Endodermal cell (in vitro differentiated cells): ENCODE data around the gene TPX2. TPM values are rescaled to one million over a fixed set of nuclear protein-coding genes. Genes with fewer than 3 reads are reported as not detected.
A peak's percentile ranks its signal among the peaks of the same experiment; 100 is the strongest.

ENCODE experiments used
- DNase-seq: peaks from one replicate; pipeline ENCODE4 v3.0.0-alpha.2; 2017
- H3K27ac ChIP-seq: 2 replicates; pipeline ENCODE4 v1.5.1; 2013; ENCODE audit warnings: mild to moderate bottlenecking, low read depth, low read length, moderate library complexity
- H3K27me3 ChIP-seq: 2 replicates; pipeline ENCODE4 v1.6.1; 2013; ENCODE audit warnings: mild to moderate bottlenecking, low read length, moderate library complexity; ENCODE audit not compliant: insufficient read depth, control insufficient read depth, poor library complexity, severe bottlenecking
- H3K36me3 ChIP-seq: 2 replicates; pipeline ENCODE4 v1.7.0; 2013; ENCODE audit warnings: mild to moderate bottlenecking, low read length, moderate library complexity; ENCODE audit not compliant: control insufficient read depth, insufficient read depth
- H3K4me1 ChIP-seq: one replicate; pipeline ENCODE4 v1.7.0; 2013; ENCODE audit warnings: low read length; ENCODE audit not compliant: control insufficient read depth, insufficient read depth
- H3K4me3 ChIP-seq: 2 replicates; pipeline ENCODE4 v1.5.1; 2013; ENCODE audit warnings: mild to moderate bottlenecking, low read length, moderate library complexity
- H3K9ac ChIP-seq: 2 replicates; pipeline ENCODE4 v1.6.1; 2013; ENCODE audit warnings: mild to moderate bottlenecking, low read length, moderate library complexity; ENCODE audit not compliant: poor library complexity, severe bottlenecking; ENCODE audit errors: extremely low read depth
- H3K9me3 ChIP-seq: 2 replicates; pipeline ENCODE4 v1.6.1; 2013; ENCODE audit warnings: mild to moderate bottlenecking, low read length, moderate library complexity; ENCODE audit not compliant: control insufficient read depth
- H3K27ac Mint-ChIP-seq: 2 replicates; pipeline ENCODE4 v1.8.0; 2020; ENCODE audit warnings: mixed read lengths
- H3K27me3 Mint-ChIP-seq: 2 replicates; pipeline ENCODE4 v1.8.0; 2021; ENCODE audit warnings: mild to moderate bottlenecking, mixed read lengths; ENCODE audit not compliant: insufficient read depth
- H3K36me3 Mint-ChIP-seq: 2 replicates; pipeline ENCODE4 v1.8.0; 2020; ENCODE audit warnings: low read depth, mixed read lengths
- H3K4me1 Mint-ChIP-seq: 2 replicates; pipeline ENCODE4 v1.8.0; 2020; ENCODE audit warnings: mixed read lengths
- H3K4me3 Mint-ChIP-seq: 2 replicates; pipeline ENCODE4 v1.8.0; 2020; ENCODE audit warnings: mild to moderate bottlenecking, moderate library complexity, mixed read lengths
- H3K9me3 Mint-ChIP-seq: 2 replicates; pipeline ENCODE4 v1.8.0; 2020; ENCODE audit warnings: mild to moderate bottlenecking, mixed read lengths
- WGBS, 2 experiments: methylation state at CpG; one replicate each; pipeline versions ENCODE4 v1.1.5 to v1.1.7; 2013; ENCODE audit warnings: missing lambda C conversion rate in 2 of 2, mixed read lengths in 1 of 2; ENCODE audit not compliant: insufficient coverage in 1 of 2, insufficient read length in 1 of 2; 5-methylcytosine and 5-hydroxymethylcytosine counted together
- total RNA-seq, 2 donors: library from RNA; stranded (reverse); fragmentation: NEBNext Ultra II Directional in 1 of 2; extraction: Animal tissue kit (Norgen Biotek cat#: 25700) in 1 of 2; gene quantifications; 2 replicates in 1 of 2; 3 replicates in 1 of 2; pipeline ENCODE4 v1.2.1, GENCODE V29; 2021
- TF ChIP-seq, protein P1 (sequence below): fragments of 200-600 bp; sonication (generic); conservative IDR thresholded peaks from 2 replicates; pipeline ENCODE4 v1.5.0; 2021; ENCODE audit warnings: antibody characterized with exemption, mild to moderate bottlenecking

The TPX2 gene
- total RNA-seq, 2 donors from 2014 or later, result 108 to 118 TPM

DNA sequence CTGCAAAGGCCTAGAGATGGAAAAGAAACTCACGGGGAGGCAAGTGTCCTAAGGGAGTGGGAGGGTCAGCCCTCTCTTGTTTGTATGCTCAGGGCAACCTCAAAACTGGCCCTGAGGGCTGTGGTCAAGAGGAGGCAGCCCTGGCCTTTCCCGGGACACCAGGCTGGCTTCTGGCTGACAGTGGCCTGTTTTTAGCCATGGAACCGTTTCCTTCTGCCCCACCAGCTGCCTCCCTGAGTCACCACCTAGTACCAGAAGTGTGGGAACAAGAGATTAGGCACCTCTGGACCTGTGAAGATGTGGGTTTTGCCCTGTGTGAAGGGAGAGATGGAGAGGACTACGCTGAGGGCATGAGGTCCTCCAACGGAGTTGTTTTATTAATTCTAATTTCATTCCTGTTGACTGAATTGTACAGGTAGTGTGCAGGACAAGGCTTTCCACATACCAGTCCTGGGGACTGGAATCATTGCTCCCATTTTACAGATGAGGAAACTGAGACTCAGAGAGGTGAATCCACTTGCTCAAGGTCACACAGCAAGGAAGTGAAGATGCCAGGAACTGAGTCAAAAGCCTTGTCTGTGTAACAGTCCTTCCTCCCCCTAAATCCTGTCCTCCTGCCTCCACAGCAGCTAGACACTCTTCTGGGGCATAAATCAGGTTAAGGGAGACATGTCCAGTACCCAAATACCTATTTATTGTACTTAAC is 100.8 kb downstream of the TPX2 start:
- Mint-ChIP-seq H3K9me3 (no peaks in the 10 kb centered on the region), H3K27me3 (no peaks in the 10 kb centered on the region), H3K27ac (no peak overlapping the region), H3K4me3 (no peak overlapping the region), H3K36me3 (no peaks in the 10 kb centered on the region), H3K4me1 (peaks cover 18% of the 10 kb centered on the region)
- TF ChIP-seq, protein P1, sequence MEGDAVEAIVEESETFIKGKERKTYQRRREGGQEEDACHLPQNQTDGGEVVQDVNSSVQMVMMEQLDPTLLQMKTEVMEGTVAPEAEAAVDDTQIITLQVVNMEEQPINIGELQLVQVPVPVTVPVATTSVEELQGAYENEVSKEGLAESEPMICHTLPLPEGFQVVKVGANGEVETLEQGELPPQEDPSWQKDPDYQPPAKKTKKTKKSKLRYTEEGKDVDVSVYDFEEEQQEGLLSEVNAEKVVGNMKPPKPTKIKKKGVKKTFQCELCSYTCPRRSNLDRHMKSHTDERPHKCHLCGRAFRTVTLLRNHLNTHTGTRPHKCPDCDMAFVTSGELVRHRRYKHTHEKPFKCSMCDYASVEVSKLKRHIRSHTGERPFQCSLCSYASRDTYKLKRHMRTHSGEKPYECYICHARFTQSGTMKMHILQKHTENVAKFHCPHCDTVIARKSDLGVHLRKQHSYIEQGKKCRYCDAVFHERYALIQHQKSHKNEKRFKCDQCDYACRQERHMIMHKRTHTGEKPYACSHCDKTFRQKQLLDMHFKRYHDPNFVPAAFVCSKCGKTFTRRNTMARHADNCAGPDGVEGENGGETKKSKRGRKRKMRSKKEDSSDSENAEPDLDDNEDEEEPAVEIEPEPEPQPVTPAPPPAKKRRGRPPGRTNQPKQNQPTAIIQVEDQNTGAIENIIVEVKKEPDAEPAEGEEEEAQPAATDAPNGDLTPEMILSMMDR, result no peak
- H3K27ac ChIP-seq, result no peak overlapping the region
- H3K4me1 ChIP-seq, result peaks cover 5% of the 10 kb centered on the region
- no peaks in the 10 kb centered on the region for H3K27me3 ChIP-seq
- H3K36me3 ChIP-seq, result no peaks in the 10 kb centered on the region
- H3K9ac ChIP-seq, result no peak overlapping the region
- DNase-seq, result no peak
- WGBS, 2 experiments, result 83 to 89% methylated on average over 2 to 5 of the region's 5 CpGs
- no peaks in the 10 kb centered on the region for H3K9me3 ChIP-seq
- no peak overlapping the region for H3K4me3 ChIP-seq

DNA sequence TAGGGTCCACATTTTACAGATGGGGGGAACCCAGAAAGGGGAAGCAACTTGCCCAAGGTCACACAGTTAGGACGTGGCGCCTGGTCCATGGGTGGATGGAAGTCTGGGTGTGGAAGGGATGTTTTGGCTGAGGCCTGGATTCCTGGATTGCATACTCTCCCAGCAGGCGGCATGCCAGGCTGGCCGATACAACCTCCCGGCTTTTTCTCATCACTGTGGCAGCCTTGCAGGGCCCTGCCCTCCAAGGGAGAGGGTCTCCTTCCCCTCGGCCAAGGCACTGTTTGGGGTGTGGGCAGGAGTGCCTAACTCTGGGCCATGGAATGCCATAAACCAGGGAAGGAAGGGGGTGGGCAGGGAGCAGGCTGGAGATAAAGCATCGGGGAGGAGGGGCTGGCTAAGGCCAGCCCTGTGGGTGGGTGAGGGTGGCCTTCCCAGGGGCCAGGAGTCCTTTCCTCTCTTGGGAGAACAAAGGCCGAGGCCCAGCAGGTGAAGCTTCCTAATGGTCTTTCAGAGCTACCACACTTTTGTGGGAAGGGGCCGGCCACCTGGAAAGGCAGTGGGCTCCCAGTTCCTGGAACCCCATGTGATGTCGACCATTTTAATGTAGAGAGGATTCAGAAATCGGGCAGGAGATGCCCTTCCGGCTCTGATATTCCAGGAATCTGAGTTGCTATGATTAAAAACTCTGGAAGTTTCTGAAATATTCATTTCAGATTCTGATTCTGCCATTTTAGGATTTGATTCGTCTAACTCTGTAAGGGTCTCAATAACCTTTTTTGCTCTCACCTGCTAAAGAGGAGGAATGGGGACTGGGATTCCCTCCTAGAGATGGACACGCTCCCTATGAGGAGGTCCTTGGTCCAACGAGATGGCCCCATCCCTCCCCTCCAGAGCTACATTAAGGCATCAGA is 102.1 kb downstream of the TPX2 start:
- H3K4me3 ChIP-seq, result no peak overlapping the region
- DNase-seq, result no peak
- H3K9me3 ChIP-seq, result no peaks in the 10 kb centered on the region
- TF ChIP-seq, protein P1, result no peak
- Mint-ChIP-seq H3K4me3 (no peak overlapping the region), H3K36me3 (no peaks in the 10 kb centered on the region), H3K27me3 (no peaks in the 10 kb centered on the region), H3K27ac (peak overlapping the region; percentile 75), H3K9me3 (no peaks in the 10 kb centered on the region), H3K4me1 (peaks cover 18% of the 10 kb centered on the region)
- H3K27ac ChIP-seq, result peak overlapping the region; percentile 94
- 84 to 92% methylated on average over 12 to 15 of the region's 15 CpGs for WGBS, 2 experiments
- no peaks in the 10 kb centered on the region for H3K36me3 ChIP-seq
- no peak overlapping the region for H3K9ac ChIP-seq
- H3K4me1 ChIP-seq, result peaks cover 5% of the 10 kb centered on the region
- H3K27me3 ChIP-seq, result no peaks in the 10 kb centered on the region

DNA sequence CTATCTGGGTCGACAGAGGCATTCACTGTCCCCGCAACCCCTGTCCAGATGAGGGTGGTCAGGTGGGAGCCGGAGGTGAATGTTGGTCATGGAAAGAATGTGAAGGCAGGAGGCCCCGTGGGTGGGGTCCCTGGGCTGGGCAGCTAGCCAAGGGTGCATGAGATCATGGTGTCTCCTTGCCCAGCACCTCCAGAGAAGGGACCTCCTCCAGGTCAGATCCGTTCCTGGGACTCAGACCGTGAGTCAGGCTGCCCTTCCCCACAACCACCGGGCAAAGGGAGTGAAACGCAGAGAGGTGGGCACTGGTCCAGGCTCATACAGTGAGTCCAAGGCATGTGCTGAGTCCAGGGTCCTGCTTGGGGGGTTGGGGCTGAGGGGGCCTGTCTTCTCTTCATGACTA is 102.8 kb downstream of the TPX2 start:
- Mint-ChIP-seq H3K27ac (no peak overlapping the region), H3K4me1 (peaks cover 18% of the 10 kb centered on the region), H3K36me3 (no peaks in the 10 kb centered on the region), H3K9me3 (no peaks in the 10 kb centered on the region), H3K4me3 (no peak overlapping the region), H3K27me3 (peaks cover 4% of the 10 kb centered on the region)
- no peak for DNase-seq
- 88 to 100% methylated on average over 1 to 8 of the region's 8 CpGs for WGBS, 2 experiments
- no peaks in the 10 kb centered on the region for H3K27me3 ChIP-seq
- H3K9ac ChIP-seq, result no peak overlapping the region
- H3K36me3 ChIP-seq, result no peaks in the 10 kb centered on the region
- no peaks in the 10 kb centered on the region for H3K9me3 ChIP-seq
- H3K27ac ChIP-seq, result peak overlapping the region; percentile 94
- H3K4me1 ChIP-seq, result peaks cover 5% of the 10 kb centered on the region
- H3K4me3 ChIP-seq, result no peak overlapping the region
- TF ChIP-seq, protein P1, result no peak
